HepG2 (cell line): ENCODE measurements around the gene ENTHD1. TPM values are rescaled to one million over a fixed set of nuclear protein-coding genes. Genes with fewer than 3 reads are reported as not detected.

Experiments used
- ATAC-seq: fragments of 200-7000 bp; cut with Tn5 transposase; 3 replicates; pipeline ENCODE4 v1.9.1; 2020; ENCODE audit warnings: mild to moderate bottlenecking, moderate library complexity
- BruUV-seq: library from RNA; stranded (reverse); fragments of 400-500 nt; replicated peaks from 2 replicates; lab custom pipeline; 2021; lab: Mats Ljungman, UMichigan
- CTCF ChIA-PET: fragments of 300-600 bp; formaldehyde crosslinking; extraction: SDS; loops from one replicate; lab custom pipeline; 2021; ENCODE audit warnings: low total read pairs, inconsistent platforms, low intra/inter-chr PET ratio; lab: Yijun Ruan, JAX
- POLR2A ChIA-PET: fragments of 350-600 bp; sonication (Branson Sonifier 250); formaldehyde crosslinking; loops from one replicate; lab custom pipeline; 2020; ENCODE audit warnings: antibody characterized with exemption, inconsistent platforms; lab: Yijun Ruan, JAX
- DNase-seq: peaks from one replicate; pipeline ENCODE4 v3.0.0-alpha.2; 2015; ENCODE audit warnings: low spot score
- FAIRE-seq: peaks from 3 replicates; lab custom pipeline; 2011; peaks lifted over from hg19 to GRCh38; lab: Jason Lieb, UNC
- H2AFZ ChIP-seq: one replicate; pipeline ENCODE4 v1.6.1; 2011; ENCODE audit warnings: low read length, inconsistent platforms
- H3K27ac ChIP-seq: fragments of 300-600 bp; 3 replicates; pipeline ENCODE4 v1.8.0; 2011; ENCODE audit warnings: mixed run types, mild to moderate bottlenecking, mixed read lengths, low read length, inconsistent platforms; ENCODE audit not compliant: insufficient read depth; ENCODE audit errors: extremely low read length
- H3K27me3 ChIP-seq, 2 experiments: fragments of 200-600 bp in 1 of 2; 2 replicates in 1 of 2; 3 replicates in 1 of 2; pipeline versions ENCODE4 v1.6.0 to v1.8.0; 2011; ENCODE audit warnings: low read length in 2 of 2, mild to moderate bottlenecking in 2 of 2, moderate library complexity in 2 of 2, inconsistent platforms in 1 of 2; ENCODE audit not compliant: insufficient read depth in 2 of 2, control insufficient read depth in 1 of 2
- H3K36me3 ChIP-seq, 2 experiments: fragments of 200-600 bp in 1 of 2; replicated peaks in 1 of 2; 2 replicates in 1 of 2; 3 replicates in 1 of 2; pipeline versions ENCODE4 v1.5.1 to v1.8.0; 2011; ENCODE audit warnings: low read length in 2 of 2, inconsistent platforms in 1 of 2; ENCODE audit not compliant: insufficient read depth in 2 of 2, control insufficient read depth in 1 of 2
- H3K4me1 ChIP-seq: 2 replicates; pipeline ENCODE4 v1.5.1; 2012; ENCODE audit warnings: low read length, inconsistent platforms; ENCODE audit not compliant: insufficient read depth
- H3K4me2 ChIP-seq: 2 replicates; pipeline ENCODE4 v1.6.0; 2011; ENCODE audit warnings: low read depth, low read length, inconsistent platforms
- H3K4me3 ChIP-seq, 3 experiments: fragments of 200-600 bp in 1 of 3; sonication (generic), shearing (Covaris generic) in 1 of 3; replicated peaks in 1 of 3; 2 replicates each; pipeline ENCODE4 v1.5.1; 2011 to 2016; ENCODE audit warnings: low read length in 3 of 3, inconsistent platforms in 2 of 3, low read depth in 2 of 3, mild to moderate bottlenecking in 2 of 3, control low read depth in 1 of 3, mixed read lengths in 1 of 3; ENCODE audit not compliant: insufficient read depth in 1 of 3
- H3K79me2 ChIP-seq: one replicate; pipeline ENCODE4 v1.6.1; 2011; ENCODE audit warnings: low read length, inconsistent platforms; ENCODE audit not compliant: insufficient read depth
- H3K9ac ChIP-seq: 2 replicates; pipeline ENCODE4 v1.6.0; 2011; ENCODE audit warnings: mild to moderate bottlenecking, low read depth, low read length, inconsistent platforms; ENCODE audit not compliant: insufficient read depth
- H3K9me3 ChIP-seq: 2 replicates; pipeline ENCODE4 v1.5.1; 2012; ENCODE audit warnings: mild to moderate bottlenecking, low read length
- H4K20me1 ChIP-seq: 2 replicates; pipeline ENCODE4 v1.6.0; 2011; ENCODE audit warnings: inconsistent platforms, mild to moderate bottlenecking, low read length, moderate library complexity; ENCODE audit not compliant: insufficient read depth
- CHD2 ChIP-seq: IDR thresholded peaks from 2 replicates; pipeline ENCODE4 v1.6.1; 2011; ENCODE audit warnings: low read depth, low read length, improper control_type of control experiment
- FUBP1 ChIP-seq: sonication (generic); formaldehyde crosslinking; IDR thresholded peaks from 2 replicates; pipeline ENCODE4 v1.5.1; 2020; ENCODE audit warnings: missing genetic modification reagents, mild to moderate bottlenecking, borderline replicate concordance
- HMGA1 ChIP-seq: sonication (generic); formaldehyde crosslinking; conservative IDR thresholded peaks from 2 replicates; pipeline ENCODE4 v1.4.0; 2020; ENCODE audit warnings: missing genetic modification reagents
- HNF4G ChIP-seq, 2 experiments: sonication (generic) in 1 of 2; formaldehyde crosslinking in 1 of 2; IDR thresholded peaks; 2 replicates each; pipeline versions ENCODE4 v1.4.0 to v1.6.1; 2011 to 2020; ENCODE audit warnings: borderline replicate concordance in 2 of 2, low read depth in 2 of 2, mild to moderate bottlenecking in 2 of 2, low read length in 1 of 2, missing genetic modification reagents in 1 of 2, moderate library complexity in 1 of 2
- HOXA9 ChIP-seq: sonication (generic); formaldehyde crosslinking; IDR thresholded peaks from 2 replicates; pipeline ENCODE4 v1.8.1; 2022; ENCODE audit warnings: missing genetic modification reagents, mild to moderate bottlenecking, moderate library complexity, borderline replicate concordance
- ZNF205 ChIP-seq: IDR thresholded peaks from 2 replicates; pipeline ENCODE4 v1.6.1; 2018; ENCODE audit warnings: missing biosample characterization, missing genetic modification reagents
- ZNF263 ChIP-seq: sonication (generic); formaldehyde crosslinking; IDR thresholded peaks from 2 replicates; pipeline ENCODE4 v1.4.0; 2020; ENCODE audit warnings: missing genetic modification reagents
- ZNF7 ChIP-seq: IDR thresholded peaks from 2 replicates; pipeline ENCODE4 v1.6.1; 2016; ENCODE audit warnings: missing biosample characterization, missing genetic modification reagents
- WGBS: methylation state at CpG from one replicate; pipeline ENCODE4 v1.1.6; 2017; ENCODE audit warnings: low lambda C conversion rate; 5-methylcytosine and 5-hydroxymethylcytosine counted together
- in situ Hi-C: cut with HindIII; loops from 2 replicates; pipeline ENCODE4 v1.10.0; 2017; ENCODE audit warnings: low pct_unique_long_range_greater_than_20kb; ENCODE audit not compliant: extremely low pct_ligation_motif_present
- intact Hi-C: fragments of 100-400 bp; cut with micrococcal nuclease; formaldehyde crosslinking; loops from one replicate; pipeline ENCODE4 v1.10.0; 2022; ENCODE audit not compliant: unreplicated experiment
- polyA plus RNA-seq, 8 experiments: library from polyadenylated mRNA; depleted of rRNA in 3 of 8; stranded (reverse) in 7 of 8; unstranded in 1 of 8; fragments of >200 nt; fragmentation: Illumina TruSeq in 4 of 8; extraction: Trizol in 4 of 8; gene quantifications; 2 replicates each; pipeline versions ENCODE4 v1.2.1 to v1.2.3, GENCODE V29; 2011 to 2016; ENCODE audit warnings: low read depth in 4 of 8, missing spikeins in 1 of 8, mixed read lengths in 1 of 8; ENCODE audit not compliant: insufficient read depth in 1 of 8
- total RNA-seq, 5 experiments: library from RNA; depleted of rRNA; stranded (reverse); fragments of >200 nt; fragmentation: Illumina TruSeq; extraction: Trizol; gene quantifications; 2 replicates each; pipeline ENCODE4 v1.2.3, GENCODE V29; 2016; ENCODE audit warnings: low read depth in 1 of 5

Gene ENTHD1
- total and polyA plus RNA-seq, 2 of the 13 experiments (the other 11 are each of a cell fraction or from before 2014, with no cell fraction given) = not detected

GRCh38 chr22:39896313-39896996 is 2.9 kb upstream of the ENTHD1 start:
- FAIRE-seq = no peak
- ChIA-PET POLR2A (no interaction called here), CTCF (no interaction called here)
- Histone ChIP-seq H3K4me3 (no peak overlapping the region), H3K9me3 (no peaks in the 10 kb centered on the region), H2AFZ (no peak overlapping the region), H4K20me1 (no peaks in the 10 kb centered on the region), H3K36me3 (no peaks in the 10 kb centered on the region), H3K4me2 (no peak overlapping the region), H3K27ac (no peak overlapping the region), H3K27me3 (peaks cover 3 to 16% of the 10 kb centered on the region in 2 experiments; a peak in 3 of 5 replicates), H3K9ac (no peak overlapping the region), H3K79me2 (no peaks in the 10 kb centered on the region), H3K4me1 (no peaks in the 10 kb centered on the region)
- WGBS = 3% methylated on average over 6 of the region's 6 CpGs
- intact Hi-C loops (no loop called here), in situ Hi-C loops (no loop called here)
- DNase-seq = no peak
- ATAC-seq = no peak
- no TSS peak for BruUV-seq
- TF ChIP-seq ZNF263 (no peak), ZNF7 (CRISPR knock-in tag) (no peak), HNF4G (IDR thresholded peaks at IDR 0.05; ENCODE audit: borderline replicate concordance, low read depth, low read length) (no peak), HNF4G (CRISPR knock-in tag; IDR thresholded peaks at IDR 0.05; ENCODE audit: borderline replicate concordance, low read depth) (no peak), ZNF205 (CRISPR knock-in tag) (no peak), FUBP1 (CRISPR knock-in tag) (no peak), HOXA9 (CRISPR knock-in tag) (no peak), CHD2 (no peak), HMGA1 (CRISPR knock-in tag) (no peak)
